MV-4-11 (cell line): ENCODE data around the gene KLK2.

Experiments
- DNase-seq: peaks from one replicate; lab custom pipeline; 2025; lab: John Stamatoyannopoulos, UW

Gene KLK2

DNA sequence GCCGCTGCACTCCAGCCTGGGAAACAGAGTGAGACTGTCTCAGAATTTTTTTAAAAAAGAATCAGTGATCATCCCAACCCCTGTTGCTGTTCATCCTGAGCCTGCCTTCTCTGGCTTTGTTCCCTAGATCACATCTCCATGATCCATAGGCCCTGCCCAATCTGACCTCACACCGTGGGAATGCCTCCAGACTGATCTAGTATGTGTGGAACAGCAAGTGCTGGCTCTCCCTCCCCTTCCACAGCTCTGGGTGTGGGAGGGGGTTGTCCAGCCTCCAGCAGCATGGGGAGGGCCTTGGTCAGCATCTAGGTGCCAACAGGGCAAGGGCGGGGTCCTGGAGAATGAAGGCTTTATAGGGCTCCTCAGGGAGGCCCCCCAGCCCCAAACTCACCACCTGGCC lies at the start of gene KLK2:
KLK2 (plus strand) TSS at position 384 of the 400 bp plus-strand sequence. CDS start 35 bp downstream, outside the sequence.
- no peak for DNase-seq

DNA sequence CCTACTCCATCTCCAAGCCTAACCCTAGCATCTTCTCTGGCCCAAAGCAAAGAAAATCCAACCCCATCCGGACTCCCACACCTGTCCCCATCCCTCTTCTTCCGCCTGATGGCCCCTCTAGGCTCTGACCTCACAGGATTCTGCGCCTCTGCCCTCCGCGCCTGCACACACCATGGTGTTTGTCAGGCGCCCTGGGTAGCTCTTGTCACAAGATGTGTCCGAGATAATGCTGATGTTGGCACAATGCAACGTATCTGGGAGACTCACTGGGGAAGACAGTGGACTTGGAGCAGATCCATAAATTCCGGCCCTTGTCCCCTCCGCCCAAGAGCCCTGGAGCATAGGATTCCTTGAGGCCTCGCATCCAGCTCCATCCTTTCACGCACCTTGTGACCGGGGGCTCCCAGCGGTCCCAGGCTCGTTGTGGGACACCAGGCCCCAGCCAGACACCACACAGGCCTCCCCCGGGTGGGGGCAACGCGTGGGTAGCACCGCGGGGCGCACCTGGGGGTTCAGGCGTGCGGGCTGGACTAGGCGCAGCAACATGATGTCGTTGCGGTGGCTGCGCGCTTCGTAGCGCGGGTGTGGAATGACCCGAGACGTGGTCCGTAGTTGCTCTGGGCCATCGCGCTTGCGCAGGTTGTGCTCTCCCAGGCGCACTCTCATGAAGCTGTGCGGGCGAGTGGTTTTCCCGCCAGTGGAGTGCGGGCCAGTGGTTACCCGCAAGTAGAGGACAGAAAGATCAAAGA lies 46.6 kb upstream of the KLK2 start:
- no peak for DNase-seq

DNA sequence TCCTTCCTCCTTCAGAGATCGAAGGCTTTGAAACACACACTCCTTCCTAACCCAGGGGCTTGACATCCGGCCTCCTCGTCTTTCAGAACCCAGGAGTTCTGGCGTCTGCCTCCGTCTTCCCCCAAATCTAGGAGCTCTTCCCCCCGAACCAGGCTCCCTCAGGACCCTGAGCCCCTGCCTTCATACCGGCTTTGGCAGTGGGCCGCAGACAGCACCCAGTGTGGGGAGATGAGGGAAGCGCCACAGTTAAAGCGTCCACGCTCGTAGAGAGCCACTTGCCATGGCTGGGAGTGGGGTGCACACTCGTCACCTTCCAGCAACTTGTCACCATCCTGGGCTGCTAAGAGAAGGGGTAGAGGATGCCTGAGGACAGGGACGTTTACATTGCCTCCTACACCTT lies 45.8 kb upstream of the KLK2 start:
- no peak for DNase-seq

DNA sequence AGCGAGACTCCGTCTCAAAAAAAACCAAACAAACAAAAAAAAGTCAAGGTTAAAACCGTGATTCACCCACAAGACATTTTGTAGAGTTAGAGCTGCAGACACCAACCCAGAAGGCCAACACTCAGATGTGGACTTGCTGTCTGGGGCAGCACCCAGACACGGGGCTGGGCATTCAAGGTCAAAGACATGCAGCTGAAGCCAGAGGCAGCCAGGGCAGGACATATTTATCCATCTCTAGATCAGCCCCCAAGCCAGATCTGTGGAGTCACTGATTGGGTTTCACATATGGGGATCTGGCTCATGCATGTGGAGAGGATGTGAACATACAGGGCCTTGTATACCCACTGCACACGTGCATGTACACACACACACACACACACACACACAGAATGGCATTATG lies 43.4 kb upstream of the KLK2 start:
- DNase-seq: no peak

DNA sequence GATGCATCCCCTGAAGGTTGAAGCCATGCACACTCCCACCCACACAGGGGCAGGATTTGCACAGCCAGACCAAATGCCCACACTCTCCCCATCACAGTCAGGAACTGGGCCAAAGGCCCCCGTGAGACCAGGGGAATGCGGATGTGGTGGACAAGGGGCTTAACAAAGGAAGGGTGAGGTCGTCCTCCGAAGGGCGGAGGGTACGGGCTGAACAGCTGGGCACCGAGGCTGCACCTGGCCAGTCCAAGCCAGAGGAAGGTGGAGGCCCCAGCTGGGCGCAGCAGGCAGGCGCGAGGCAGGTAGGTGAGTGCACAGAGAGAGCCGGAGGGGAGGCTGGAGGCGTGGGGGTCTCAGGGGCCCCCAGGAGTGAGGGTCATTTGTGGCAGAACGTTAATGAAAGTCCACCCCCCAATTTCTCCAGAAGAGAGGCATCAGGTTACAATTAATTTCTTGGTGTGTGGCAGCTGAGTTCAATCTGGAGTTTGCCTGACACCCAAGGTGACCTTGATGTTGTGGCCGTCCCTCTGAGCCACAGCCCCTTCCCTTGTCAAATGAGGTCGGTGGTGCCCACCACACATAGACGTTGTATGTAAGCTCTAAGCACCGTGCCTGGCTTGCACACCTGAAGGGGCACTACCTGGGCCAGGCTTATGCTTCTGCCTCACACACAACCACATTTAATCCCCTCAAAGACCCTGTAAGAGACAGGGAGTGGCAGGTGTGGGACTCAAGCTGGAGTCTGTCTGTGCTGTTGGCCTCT lies 42.8 kb upstream of the KLK2 start:
- no peak for DNase-seq

DNA sequence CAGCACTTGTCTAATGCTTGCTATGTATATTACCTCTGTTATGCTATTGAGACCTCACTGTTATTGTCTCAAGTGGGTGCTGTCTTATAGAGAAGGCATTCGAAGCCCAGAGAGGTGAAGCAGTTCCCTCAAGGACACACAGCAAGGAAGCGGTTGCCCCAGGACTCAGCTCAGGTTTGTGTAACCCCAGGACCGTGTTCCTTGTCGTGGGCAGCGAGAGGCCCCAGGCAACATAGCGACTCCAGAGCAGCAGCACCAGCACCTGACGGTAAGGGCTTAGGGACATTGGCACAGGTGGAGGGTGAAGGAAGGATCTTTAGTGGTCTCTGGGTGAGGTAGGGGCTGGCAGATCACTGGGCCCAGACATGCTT lies 42.2 kb upstream of the KLK2 start:
- DNase-seq: no peak

DNA sequence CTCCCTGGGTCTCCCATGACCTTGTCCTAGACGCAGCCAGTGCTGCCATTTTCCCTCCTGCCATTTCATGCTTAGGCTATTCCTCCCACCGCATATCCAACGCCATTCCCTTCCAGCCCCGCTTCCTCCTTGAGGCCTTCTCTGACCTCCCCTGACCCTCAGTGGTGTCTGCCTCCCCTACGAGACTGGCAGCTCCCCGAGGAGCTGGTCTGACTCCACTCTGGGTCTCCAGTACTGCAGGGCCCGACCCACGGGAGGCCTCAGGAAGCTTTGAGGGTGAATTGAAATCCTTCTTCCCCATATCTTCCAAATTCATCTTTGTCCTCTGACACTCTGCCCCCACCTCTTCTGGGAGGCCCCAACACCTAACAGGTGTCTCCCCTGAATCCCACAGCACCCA lies 40.6 kb upstream of the KLK2 start:
- no peak for DNase-seq

DNA sequence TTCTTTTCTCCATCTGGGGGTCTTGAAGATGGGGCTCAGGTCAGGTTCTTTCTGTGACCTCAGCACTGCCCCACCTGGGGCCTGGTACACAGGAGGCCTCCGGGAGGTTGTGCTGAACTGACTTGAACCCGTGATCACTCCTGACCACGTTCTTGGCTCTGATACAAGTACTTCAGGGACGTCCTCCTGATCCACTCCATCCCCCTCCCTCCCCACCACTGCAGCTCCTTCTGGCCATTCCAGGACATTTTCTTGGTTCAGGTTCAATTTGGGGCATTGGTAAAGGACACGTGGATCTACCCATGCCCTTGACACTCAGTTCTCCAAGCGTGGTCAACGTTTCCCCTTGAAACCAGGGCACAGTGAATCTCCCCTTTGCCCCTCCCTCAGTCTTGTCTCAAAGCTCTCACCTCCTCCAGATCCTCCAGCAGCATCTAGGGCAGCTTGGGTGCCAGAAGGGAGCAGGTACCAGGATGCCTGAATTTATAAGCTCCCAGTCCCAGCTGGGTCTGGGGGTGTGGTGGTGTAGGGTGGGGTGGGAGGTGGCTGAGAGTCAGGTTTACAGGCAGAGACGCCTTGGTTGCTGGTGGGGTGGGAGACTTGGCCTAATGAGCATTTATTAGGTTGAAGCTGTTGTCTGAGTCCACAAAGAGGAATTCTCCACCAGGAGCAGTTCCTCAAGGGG lies 40.0 kb upstream of the KLK2 start, which contains the start of gene KLK15:
KLK15 (minus strand) TSS at position 458 of the 685 bp plus-strand sequence. CDS start 2,082 bp downstream, outside the sequence.
- no peak for DNase-seq

DNA sequence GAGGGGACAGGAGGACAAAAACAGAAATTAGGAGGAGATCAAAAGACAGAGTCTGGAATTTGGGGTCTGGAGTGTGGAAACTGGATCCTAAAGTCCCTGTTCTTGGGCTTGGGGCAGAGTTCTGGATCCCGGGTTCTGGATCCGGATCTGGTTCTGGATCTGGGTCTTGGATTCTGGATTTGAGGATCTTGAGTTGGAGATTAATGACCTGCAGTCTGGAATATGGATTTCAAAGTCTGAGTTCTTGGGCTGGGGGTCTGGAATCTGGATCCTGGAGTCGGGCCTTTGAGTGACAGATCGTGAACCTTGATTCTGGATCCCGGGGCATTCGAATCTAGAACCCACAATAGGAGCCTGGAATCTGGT lies 39.5 kb upstream of the KLK2 start:
- DNase-seq: no peak

DNA sequence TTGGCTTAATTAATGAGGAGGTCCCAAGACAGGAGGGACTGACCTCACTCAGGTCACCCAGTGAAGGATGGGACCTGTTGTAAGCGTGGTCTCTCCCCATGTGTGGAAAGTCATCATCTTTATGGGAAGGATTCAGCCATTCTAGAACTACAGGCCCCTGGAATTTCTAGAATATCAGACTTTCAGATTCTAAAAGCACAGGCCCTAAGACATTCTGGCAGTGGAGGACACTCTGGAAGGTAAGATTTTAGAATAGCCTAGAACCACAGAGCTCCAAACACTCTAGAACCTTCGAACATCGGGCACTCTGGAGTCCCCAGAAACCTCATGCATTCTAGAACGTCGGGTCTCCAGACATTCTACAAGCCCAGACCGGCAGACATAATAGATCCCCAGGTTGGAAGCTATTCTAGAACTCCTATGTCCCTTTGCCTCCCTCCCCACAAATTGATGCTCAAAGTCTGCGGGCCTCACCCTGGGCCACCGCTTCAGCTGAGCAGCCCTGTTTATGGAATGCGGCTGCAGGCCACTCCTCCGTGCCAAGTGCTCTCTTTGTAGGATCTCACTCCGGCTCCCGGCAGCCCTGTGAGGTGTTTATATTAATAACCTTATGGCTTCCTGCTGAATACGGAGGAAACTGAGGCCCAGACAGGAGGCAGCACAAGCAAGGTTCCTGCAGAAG lies 38.0 kb upstream of the KLK2 start:
- DNase-seq: no peak

DNA sequence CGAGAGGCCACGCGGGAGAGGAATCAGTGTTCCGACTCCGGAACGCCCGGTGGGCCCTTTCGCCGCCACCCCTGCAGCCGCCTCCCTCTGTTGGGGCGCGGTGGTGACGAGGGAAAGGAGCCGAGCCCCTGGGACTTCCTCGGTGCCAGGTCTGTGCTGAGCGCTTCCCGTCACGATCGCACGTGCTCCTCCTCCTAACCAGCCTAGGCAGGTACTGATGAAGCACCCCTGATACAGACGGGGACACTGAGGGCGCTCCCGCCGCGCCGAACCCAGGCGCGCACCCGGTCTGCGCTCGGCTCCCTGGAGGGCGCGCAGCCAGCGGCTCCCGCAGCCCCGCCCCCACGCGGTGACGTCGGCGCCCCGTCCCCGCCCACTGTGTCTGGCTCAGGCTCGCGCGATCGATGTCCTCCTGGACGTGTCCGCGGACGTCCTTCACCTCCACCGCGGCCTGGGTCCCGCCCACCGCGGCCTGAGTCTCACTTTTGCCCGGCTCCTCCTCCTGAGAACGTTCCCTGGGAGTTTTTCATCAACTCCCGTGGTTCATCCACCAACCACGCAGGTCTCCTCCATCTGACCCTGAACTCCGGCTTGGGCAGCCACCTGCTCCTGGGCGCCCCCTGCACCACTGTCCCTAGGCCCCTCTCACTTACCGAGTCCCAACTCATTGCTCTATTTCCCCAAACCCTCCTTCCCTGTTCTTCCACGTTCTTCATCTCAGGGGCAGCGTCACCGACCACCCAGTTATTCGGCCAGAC lies 37.3 kb upstream of the KLK2 start:
- DNase-seq: peak; percentile 60

DNA sequence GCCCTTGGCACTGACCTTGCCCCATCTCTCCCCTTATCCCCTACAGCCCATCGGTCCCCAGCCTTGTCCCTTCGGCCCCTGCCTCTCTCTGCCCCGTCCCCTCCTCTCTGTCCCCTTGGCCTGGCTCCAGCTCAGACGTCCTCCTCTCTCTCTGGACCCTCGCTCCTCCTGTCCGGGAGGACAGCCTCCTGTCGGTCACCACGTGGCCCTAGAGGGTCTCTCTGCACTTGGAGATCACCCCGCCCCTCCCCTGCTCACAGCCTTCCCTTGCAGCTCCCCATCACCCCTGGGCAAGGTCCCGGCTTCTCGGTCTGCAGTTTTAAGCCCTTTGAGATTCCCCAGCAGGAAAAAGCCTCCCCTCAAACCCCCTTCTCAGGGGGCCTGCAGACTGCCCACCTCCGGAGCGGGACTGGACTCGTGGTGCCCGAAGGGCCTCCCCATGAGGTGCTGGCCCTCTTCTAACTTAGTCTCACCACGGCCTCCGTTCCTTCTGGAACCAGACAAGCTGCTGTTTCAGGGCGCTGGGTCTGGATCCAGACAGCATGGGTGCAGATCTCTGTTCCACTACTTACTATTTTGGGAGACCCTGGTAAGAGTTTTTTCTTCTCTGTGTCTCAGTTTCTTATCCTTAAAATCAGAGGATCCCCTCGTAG lies 36.6 kb upstream of the KLK2 start:
- DNase-seq: no peak

DNA sequence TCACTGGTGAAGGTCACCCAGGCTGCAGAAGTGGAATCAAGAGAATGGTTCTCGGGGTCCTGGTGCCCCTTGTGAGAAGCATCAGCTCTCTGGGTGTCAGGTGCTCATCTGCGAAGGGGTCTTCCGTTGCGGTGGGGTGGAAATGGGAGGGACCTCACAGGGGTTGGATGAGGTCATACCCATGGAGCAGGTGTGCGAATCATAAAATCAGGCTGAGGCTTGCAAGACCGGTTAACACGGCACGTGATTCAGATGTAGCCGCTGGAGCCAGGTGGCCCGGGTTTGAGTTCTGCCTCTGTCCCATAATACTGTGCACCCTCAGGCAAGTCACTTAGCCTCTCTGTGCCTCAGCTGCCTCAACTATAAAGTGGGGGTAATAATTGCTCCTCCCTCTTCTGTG lies 35.9 kb upstream of the KLK2 start:
- no peak for DNase-seq

DNA sequence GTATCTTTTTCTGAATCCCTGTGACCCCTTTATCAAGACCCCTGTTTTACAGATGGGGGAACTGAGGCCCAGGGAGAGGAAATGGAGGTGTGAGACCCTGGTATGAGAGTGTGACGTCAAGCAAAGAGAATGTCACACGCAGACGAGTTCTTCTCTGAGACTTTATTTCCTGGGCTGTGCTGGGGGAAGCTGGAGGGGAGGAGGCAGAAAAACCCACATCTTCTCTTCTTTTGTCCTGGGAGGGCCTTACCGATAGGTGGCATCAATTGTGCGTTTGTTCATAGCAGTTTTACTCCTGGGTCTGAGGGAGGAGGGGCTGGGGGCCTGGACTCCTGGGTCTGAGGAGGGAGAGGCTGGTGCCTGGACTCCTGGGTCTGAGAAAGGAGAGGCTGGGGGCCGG lies 35.0 kb upstream of the KLK2 start:
- peak; percentile 20 for DNase-seq

DNA sequence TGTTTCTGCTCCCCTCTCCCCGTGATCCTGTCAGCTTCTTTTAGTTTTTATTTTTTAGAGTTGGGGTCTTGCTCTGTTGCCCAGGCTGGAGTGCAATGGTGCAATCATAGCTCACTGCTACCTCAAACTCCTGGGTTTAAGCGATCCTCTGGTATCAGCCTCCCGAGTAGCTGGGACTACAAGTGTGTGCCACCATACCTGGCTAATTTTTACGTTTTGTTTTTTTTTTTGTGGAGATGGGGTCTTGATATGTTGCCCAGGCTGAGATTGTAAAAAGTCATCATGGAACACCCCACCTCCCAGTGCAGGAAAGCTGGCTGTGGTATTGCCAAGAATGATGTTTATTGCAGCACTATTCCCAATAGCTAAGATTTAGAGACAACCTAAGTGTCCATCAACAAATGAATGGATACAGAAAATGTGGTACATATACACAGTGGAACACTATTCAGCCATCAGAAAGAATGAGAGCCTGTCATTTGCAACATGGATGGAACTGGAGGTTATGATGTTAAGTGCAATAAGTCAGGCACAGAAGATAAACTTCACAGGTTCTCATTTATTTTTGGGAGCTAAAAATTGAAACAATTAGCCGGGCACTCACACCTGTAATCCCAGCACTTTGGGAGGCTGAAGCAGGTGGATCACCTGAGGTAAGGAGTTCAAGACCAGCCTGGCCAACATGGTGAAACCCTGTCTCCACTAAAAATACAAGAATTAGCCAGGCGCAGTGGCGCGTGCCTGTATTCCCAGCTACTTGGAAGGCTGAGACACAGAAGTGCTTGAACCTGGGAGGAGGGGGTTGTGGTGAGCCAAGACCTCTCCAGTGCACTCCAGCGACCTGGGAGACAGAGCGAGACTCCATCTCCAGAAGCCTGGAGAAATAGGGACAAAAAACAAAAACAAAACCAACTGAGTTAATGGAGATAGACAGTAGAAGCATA lies 33.3 kb upstream of the KLK2 start:
- DNase-seq: no peak

DNA sequence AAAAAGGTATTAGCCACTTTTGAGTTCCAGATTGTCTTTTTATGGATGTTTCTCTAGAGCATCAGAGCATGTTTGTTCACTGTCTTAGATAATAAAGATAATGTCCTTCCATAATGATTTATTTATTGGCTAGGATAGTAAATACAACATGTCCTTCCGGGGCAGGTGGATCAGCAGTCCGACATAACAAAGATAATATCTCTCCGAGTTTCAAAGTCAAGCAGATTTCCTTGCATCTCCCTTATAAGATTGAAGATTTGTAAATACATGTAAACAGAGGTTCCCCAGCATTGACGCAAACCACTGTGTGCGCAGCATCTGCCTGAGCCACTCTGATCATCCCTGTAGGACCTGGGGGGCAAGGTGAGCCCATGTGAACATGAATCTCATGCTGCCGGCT lies 31.1 kb upstream of the KLK2 start:
- no peak for DNase-seq

DNA sequence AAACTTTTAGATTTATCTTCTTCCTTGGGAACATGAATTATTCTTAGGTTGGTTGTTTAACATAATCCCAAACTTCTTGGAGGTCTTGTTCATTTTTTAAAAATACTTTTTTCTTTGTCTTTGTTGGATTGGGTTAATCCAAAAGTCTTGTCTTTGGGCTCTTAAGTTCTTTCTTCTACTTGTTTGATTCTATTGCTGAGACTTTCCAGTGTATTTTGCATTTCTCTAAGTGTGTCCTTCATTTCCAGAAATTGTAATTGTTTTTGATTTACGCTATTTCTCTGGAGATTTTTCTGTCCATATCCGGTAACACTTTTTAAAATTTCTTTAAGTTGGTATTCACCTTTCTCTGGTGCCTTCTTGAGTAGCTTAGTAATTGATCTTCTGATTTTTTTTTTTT lies 30.0 kb upstream of the KLK2 start:
- DNase-seq: no peak

DNA sequence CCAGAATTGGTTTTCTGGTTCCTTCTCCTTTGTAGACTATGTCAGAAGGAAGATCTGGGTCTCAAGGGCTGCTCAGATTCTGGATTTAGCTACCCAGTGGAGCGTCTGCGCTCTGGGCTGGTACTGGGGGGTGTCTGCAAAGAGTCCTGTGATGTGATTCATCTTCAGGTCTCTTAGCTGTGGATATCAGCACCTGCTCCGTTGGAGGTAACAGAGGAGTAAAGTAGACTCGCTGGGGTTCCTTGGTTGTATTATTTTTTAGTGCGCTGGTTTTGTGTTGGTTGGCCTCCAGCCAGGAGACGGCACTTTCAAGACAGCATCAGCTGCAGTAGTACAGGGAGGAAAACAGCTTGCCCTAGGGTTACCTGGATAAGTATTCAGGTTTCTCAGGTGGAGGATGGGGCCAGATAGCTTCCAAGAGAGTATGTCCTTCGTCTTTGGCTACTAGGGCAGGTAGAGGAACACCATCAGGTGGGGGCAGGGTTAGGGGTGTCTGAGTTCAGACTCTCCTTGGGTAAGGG lies 29.5 kb upstream of the KLK2 start:
- no peak for DNase-seq

DNA sequence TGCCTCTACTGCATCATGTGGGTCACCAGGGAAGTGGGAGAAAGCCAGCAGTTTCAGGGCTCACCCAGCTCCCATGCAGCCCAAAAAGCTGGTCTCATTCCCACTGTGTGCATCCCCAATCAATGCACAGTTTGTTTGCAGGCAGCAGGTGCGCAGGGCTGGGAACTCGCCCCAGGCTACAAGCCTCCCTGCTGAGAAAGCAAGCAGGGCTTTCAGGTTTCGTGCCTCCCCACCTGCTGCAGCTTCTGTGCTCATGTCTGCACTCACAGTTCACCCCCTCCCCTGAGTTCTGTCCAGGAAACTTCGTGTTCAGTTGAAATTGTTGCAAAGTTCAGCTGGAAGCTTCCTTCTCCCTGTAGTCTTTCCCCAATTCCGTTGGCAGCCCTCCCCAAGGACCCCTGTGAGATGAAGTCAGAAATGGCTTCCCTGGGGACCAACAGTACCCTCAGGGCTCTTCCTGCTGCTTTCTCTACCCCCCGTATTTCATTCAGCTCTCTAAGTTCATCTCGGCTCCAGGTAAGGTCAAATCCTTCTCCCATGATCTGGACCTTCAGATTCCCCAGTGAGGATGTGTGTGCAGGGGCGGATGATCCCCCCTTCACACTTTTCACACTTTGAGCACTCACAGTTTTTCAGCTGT lies 28.8 kb upstream of the KLK2 start:
- DNase-seq: no peak
